Fibroblast of skin of left biceps (primary cell): ENCODE data around the gene C9orf78.

Experiments
- DNase-seq, 2 experiments: peaks; one replicate each; pipeline ENCODE4 v3.0.0-alpha.2; 2013; ENCODE audit warnings: low read depth in 2 of 2

The C9orf78 gene, protein sequence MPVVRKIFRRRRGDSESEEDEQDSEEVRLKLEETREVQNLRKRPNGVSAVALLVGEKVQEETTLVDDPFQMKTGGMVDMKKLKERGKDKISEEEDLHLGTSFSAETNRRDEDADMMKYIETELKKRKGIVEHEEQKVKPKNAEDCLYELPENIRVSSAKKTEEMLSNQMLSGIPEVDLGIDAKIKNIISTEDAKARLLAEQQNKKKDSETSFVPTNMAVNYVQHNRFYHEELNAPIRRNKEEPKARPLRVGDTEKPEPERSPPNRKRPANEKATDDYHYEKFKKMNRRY

DNA sequence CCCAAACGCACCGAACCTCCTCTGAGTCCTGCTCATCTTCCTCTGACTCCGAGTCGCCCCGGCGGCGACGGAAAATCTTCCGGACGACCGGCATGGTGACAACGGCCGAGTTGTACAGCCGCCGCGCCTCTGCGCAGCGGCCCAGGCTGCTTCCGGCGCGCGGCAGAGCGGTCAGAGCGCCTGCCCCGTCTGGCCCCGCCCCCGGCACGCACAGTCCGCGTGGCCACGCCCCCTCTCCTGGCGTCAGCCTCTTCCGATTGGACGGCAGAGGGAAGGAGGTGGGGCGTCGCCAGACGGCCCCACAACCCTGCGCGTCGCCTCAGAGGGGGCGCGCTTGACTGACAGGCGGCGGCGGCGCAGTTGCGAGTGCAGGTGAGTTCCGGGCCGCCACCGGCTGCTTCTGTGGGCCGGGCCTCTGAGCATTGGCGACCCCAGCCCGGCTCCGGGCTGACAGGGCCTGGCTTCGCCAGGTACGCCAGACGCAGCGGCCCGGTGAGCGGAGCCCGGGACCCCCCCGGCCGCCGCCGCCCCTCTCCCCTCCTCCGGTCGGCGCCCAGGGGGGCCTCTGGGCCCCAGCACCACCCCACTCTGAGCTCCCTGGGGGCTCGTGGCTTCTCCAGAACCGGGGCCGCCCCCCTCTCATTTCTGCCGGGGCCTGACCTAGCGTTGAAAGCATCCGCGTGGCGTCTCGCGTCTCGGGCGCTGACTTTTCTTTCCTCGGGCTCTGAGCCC lies at the start of gene C9orf78, which contains the start of gene USP20:
C9orf78 (minus strand) TSS at position 148 of the 732 bp plus-strand sequence; CDS start at position 94, 54 bp downstream.
USP20 (plus strand) TSS at position 331 of the 732 bp plus-strand sequence. CDS start 17,098 bp downstream, outside the sequence.
- DNase-seq = peak; percentile 78 to 80

DNA sequence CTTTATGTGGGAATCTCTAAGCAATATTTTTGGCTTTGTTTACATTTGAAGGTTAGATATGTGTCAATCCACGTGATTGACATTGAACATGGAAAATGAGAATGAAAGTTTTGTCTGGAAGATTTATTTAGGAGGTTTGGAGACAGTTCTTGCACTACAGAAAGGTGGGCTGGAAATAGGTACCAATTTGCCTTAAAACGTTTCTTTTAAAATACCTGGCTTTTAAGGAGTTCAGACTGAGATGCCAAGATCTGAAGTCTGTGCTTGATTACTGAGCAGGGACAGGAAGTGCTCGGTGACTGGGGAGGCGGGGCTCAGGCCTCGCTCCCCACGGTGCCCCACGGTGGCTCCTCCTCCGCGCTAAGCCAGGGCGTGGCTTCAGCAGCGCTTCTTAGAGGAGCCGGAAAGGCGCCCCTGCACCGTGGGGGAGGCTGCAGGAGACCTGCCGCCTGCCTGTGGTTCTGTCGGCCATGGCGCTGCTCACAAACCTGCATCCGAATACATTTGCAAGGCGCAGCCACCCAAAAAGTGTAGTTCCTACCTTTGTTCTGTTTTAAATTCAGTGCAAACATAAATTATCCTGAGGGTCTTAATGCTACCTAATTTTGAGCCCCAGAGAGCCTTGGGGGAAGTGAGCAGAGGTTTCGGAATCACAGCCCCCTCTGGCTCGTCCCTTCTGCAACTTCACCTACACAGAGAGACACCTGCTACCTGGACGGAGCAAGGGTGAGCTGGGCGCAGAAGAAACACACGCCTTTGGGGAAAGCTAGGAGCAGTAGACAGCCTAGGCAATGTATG lies 49.3 kb upstream of the C9orf78 start:
- DNase-seq = peak; percentile 42 to 47

DNA sequence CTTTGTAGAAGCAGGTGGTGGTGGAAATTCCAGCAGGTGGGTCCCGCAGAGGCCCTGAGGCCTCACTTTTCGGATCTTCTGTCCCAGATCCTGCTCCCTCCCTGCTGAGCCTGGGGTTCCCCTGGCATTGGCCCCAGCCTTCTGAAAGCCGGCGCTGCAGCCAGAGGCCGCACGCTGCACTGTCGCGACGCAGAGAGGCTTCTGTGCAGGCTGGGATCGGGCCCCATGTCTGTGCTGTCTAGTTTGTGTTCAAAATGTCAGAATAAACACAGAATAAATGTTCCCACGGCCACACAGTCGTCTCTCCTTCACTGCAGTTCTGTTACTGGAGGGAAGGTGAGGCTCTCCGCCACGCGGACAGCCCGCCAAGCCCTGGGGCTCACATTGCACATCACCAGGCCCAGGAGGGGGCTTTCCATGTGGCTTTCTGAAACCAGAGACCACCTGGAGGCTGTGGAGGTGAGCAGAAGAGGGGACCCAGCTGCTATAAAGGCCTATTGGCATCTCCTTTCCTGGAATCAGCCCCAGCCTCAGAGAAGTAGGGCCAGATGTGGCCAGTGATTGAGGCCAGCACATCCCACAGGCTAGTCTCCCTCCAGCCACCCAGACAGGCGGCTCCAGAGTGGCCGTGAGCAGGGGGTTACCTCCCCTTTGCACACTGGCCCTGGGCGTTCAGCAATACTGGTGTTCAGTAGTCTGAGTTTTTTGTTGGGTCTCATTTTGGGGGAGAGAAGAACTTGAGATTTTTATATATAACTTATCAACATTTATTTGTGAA lies 46.7 kb upstream of the C9orf78 start:
- DNase-seq = no peak

DNA sequence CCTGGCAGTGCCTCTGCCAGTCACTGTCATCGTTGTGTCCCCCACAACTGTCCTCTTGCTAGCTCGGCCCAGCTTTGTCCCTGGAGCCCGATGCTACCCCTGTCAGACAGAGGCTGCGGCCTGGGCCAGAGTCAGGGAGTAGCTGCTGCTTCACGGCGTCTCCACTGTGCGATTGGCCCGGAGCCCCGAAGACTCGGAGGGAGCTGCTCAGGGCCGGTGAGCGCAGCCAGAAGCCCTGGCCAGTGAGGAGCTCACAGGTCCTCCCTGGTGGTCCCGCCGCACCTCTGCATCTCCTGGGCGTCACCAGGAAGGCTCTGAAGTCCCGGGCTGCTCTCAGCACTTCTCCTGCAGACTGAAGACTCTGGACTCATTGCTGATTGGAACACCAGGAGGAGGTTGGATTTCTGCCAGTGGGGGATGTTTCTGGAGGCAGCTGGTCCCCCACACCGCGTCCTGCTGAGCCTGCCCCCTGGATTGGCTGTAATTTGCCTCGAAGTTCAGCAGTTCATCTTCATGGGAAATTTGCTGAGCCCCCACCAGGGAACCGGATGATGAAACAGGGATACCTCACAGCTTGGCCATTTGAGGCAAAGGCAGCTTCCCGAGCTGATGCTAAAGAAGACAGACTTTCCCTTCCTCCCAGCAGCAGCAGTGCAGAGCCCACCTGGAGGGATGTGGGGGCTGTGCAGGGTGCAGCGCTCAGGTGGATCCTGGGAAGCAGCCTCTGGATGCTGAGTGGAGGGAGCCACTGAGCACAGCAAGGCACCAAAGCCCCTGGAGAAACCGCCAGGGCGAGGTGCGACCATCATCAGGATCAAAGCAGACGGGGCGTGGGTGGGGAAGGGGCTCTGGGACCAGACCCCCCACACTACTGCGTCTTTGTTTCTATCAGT lies 45.8 kb upstream of the C9orf78 start:
- DNase-seq = peak; percentile 45 to 47

DNA sequence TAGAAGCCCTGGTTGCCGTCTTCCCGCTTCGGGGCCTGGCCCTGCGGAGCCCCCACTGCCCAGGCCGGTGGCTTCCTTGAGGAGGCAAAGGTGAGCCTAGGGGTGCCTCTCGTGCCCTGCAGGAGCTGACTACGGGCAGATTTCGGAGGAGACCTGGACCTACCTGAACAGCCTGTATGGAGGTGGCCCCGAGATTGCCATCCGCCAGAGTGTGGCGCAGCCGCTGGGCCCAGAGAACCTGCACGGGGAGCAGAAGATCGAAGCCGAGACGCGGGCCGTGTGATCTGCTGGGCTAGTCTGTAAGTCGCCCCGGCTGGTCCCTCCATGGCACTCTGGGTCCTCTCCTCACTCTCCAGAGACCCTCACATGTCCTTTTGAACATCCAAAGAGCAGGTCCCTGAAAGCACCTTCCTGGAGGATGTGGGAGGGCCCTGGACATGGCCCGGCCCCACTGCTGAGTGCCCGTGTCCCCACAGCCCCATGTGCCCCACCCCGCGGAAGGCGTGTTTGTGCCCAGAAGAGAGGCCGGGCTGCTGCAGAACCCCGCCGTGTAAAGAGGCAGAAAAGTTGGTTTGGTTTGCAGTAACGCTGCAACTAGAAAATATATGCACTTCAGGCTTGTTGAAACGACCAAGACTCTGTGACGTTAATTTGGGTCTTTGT lies 45.0 kb upstream of the C9orf78 start:
- no peak for DNase-seq

DNA sequence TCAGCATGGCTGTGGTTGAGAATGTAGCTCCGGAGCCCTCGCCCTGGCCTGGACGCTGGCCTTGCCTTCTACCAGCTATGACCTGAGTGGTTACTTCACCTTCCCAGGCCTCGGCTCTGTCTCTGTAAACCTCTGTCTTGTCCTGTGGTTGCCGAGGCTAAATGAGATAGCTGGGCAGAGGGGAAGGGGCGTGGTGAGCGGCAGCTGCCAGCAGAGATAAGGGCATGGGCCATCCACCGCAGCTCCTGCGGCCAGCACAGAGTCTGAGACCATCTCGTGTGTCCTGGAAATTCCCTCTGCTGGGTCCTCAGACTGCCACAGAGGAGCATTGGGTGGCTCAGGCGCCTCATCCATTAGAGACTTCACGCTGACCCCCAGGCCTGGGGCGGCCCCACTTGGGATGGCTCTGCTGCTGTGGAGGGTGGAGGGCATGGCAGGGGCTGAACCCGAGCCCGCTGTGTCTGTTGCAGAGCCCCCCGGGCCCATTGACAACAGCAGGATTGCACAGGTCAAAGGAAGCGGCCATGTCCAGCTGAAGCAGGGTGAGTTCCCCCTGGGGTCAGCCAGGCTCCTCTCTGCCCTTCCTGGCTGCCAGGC lies 44.1 kb upstream of the C9orf78 start:
- DNase-seq = no peak

DNA sequence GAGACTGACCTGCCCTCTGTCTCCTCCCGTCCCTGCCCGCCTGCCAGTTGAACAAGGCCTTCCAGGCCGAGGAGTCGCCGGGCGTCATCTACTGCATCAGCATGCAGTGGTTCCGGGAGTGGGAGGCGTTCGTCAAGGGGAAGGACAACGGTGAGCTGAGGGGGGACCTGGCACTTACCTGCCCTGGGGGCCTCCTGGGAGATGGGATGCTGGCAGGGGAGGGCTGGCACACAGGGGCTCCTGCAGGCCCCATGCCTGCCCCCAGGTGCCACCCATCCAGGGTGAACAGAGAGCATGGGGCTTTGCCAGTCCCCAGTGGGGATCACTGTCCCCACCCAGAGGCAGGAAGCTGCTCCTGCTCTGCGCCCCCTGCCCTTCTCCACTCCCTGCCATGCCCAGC lies 43.2 kb upstream of the C9orf78 start:
- no peak for DNase-seq

DNA sequence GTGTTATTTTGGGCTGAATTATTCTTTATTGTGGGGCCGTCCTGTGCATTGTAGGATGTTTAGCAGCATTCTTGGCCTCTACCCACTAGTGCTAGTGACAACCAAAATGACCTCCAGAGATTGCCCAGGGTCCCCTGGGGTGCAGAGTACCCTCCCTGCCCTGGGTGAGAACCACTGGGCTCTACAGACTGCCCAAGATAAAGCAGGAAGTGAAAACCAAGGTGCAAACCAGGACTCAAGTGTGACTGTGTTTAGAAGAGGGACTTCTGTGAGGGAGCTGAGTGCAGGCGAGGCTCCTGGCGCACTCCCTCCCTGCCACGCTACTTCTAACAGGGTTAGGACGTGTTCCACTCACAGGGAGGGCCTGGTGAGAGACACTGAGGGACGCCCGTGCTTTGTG lies 41.7 kb upstream of the C9orf78 start:
- no peak for DNase-seq

DNA sequence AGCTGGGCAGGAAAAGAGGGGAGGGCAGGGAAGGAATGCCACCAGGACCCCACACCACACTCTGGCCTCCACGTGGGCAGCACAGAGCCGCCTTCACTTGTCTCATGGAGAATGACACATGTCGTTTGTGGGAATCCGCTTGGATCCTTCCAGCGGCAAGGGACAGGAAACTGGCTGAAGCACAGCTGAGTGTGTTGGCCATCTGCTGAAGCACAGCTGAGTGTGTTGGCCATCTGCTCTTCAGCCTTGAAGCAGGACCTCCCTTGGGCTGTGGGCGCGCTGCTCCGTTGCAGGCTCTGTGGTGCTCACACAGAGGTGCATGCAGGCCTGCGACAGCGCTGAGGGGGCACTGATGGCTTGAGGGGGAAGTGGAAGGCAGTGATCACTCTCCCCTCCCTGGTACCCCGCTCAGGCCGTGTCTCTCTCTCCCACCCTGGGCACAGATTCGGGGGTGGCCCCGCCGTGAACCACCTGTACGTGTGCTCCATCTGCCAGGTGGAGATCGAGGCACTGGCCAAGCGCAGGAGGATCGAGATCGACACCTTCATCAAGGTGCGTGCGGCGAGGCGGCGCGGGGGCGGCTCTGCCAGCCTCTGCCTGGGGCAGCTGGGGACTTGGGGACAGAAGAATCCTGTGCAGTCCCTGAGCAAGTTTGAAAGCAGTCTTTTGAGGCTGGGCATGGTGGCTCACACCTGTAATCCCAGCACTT lies 40.8 kb upstream of the C9orf78 start:
- DNase-seq = no peak

DNA sequence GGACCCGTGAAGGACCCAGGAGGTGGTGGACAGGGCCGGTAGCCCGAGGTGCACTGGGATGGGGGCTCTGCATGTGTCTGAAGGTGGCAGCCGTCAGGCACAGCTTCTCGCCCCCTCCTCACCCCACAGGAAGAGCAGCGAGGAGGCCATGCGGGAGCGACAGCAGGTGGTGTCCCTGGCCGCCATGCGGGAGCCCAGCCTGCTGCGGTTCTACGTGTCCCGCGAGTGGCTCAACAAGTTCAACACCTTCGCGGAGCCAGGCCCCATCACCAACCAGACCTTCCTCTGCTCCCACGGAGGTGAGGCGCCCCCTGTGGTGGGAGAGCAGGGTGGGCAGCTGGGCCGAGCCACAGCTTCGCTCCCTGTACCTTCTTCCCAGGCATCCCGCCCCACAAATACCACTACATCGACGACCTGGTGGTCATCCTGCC lies 40.1 kb upstream of the C9orf78 start:
- no peak for DNase-seq

DNA sequence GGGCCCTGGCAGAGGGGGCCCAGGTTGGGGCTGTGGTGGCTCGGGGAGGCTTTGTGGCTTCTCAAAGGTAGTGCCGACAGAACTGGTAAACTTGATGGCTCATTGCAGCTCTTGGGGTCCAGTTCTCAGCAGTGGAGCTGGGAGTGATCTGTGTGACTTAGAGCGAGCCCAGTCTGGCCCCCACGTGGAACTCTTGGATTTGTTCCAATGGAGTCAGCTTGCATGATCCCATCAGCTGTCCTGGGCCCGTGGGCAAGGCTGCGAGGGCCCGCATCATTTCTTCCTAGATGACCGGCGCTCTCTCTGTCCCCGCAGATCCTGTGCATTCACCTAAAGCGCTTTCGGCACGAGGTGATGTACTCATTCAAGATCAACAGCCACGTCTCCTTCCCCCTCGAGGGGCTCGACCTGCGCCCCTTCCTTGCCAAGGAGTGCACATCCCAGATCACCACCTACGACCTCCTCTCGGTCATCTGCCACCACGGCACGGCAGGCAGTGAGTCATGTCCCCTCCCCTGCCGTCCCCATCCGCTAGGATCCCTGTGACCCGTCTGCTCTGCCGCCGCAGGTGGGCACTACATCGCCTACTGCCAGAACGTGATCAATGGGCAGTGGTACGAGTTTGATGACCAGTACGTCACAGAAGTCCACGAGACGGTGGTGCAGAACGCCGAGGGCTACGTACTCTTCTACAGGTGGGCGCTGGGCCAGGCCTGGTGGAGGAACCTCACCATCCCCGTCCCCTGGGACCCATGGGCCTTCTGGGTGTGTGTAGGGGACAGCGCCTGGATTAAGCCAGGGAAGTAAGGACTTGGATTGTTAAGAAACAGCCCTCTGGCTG lies 39.4 kb upstream of the C9orf78 start:
- no peak for DNase-seq

DNA sequence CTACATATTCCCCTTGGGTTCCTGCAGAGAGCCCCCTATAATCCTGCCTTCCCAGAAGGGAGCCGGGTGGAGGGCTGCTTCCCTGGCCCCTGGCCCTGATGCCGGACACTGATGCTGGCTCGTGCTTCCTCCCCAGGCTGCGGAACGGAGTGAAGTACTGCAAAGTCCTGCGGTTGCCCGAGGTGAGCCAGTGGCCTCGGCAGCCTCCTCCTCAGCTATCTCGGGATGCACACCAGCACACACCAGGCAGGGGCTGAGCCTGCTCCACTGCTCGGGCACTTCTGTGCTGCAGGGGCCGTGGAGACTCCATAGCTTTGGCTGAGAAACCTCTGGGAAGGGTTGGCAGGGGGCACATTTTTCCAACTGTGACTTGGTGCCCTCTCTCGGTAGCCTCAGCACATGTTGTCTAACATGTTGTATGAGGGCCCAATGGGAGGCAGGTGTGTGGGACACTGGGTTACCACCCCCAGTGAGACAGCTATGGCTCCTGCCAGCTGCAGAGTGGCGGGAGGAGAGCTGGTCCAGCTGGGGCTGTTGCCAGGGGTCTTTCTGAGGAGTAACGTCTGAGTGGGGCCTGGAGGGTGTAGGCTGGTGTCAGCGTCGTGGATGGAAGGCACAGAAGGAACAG lies 38.6 kb upstream of the C9orf78 start:
- no peak for DNase-seq

DNA sequence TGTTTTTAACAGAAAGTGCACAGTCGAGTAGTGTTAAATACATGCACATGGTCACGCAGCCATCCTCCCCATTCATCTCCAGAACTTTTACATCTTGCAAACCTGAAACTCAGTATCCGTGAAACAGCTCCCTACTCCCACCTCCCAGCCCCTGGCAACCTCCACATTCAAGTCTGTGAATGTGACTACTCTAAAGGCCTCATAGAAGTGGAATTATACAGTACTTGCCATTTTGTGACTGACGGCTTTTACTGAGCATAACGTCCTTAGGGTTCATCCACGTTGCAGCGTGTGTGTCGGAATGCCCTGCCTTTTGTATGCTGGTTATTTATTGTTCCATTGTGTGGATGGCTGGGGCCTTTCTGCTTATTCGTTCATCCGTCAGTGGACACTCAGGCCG lies 36.0 kb upstream of the C9orf78 start:
- no peak for DNase-seq

DNA sequence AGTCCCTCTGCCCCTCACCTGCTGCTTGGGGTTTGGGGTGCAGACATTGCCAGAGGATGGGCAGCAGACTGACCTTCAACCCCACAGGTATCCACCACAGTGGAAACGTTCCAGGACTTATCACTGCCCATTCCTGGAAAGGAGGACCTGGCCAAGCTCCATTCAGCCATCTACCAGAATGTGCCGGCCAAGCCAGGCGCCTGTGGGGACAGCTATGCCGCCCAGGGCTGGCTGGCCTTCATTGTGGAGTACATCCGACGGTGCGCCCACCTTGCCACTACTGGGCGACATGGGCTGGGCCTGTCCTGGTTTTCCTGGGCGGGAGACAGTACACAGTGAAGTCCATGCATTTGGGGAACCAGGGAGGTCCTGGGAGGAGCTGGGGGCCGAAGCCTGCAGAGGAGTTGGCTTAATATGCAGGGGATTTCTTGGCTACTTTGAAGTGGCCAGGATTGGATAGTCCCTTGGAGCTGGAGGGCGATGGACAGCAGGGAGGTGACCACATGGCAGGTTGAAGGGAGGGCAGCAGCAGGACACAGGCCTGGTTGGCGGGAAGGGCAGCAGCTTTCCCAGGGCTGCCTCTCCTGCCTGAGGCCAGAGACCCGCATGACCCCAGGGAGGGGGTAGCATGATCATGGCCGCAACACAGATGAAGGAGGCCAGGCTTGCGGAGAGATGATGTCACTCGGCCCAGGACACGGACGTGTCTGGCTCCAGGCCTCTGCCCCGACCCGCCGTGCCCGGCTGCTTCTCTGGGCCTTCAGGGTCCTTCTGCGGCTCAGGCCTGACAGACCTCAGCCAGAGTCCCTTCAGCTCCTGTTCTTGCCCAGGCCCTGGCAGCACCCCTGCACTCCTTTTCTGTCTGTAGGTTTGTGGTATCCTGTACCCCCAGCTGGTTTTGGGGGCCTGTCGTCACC lies 34.8 kb upstream of the C9orf78 start:
- DNase-seq = no peak

DNA sequence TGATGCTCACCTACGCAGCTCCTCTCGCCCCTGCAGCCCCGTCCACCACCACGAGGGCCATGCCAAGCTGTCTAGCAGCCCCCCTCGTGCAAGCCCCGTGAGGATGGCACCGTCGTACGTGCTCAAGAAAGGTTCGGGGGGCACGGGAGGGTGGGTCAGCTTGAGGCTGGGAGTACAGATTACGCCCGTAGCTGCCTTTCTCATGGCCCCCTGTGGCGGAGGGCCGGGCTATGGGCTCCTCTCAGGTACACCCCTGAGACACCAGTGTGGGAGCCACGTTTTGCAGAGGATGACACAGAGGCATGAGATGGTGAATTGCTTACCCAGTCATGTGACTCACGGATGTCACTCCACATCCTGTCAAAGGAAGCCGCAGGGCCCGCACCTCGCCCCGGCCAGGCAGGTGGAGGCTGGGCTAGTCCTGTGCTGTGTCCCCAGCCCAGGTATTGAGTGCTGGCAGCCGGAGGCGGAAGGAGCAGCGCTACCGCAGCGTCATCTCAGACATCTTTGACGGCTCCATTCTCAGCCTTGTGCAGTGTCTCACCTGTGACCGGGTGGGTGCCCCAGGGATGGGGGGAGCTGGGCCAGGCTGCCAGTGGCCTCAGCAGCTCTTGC lies 33.9 kb upstream of the C9orf78 start:
- DNase-seq = no peak
